Endothelial cell of umbilical vein (primary cell): Measurements from ENCODE around the gene DTD1. TPM values are rescaled to one million over a fixed set of nuclear protein-coding genes. Genes with fewer than 3 reads are reported as not detected.

ENCODE experiments used
- BruUV-seq: library from RNA; stranded (reverse); fragments of 400-500 nt; replicated peaks from 2 replicates; lab custom pipeline; 2021; lab: Mats Ljungman, UMichigan
- CTCF ChIA-PET: fragments of 300-600, 350-600 bp; sonication (Branson Sonifier 250); formaldehyde crosslinking; loops from one replicate; lab custom pipeline; 2021; ENCODE audit warnings: antibody characterized with exemption, inconsistent platforms; lab: Charles Lee
- POLR2A ChIA-PET: fragments of 300-600, 350-600 bp; sonication (Branson Sonifier 250); formaldehyde crosslinking; loops from one replicate; lab custom pipeline; 2021; ENCODE audit warnings: antibody characterized with exemption, inconsistent platforms; lab: Charles Lee
- DNase-seq: peaks from one replicate; pipeline ENCODE4 v3.0.0-alpha.2; 2011; ENCODE audit warnings: low read depth, low spot score
- FAIRE-seq: peaks from 2 replicates; lab custom pipeline; 2011; peaks lifted over from hg19 to GRCh38; lab: Jason Lieb, UNC
- H2AFZ ChIP-seq: 2 replicates; pipeline ENCODE4 v1.6.0; 2012; ENCODE audit warnings: low read depth, low read length, control low read depth, inconsistent platforms
- H3K27ac ChIP-seq: 2 replicates; pipeline ENCODE4 v1.5.1; 2011; ENCODE audit warnings: low read depth, mild to moderate bottlenecking, control low read depth, low read length, moderate library complexity; ENCODE audit not compliant: insufficient read depth
- H3K27me3 ChIP-seq, 2 experiments: 2 replicates each; pipeline versions ENCODE4 v1.6.0 to v1.6.1; 2011; ENCODE audit warnings: low read length in 2 of 2, mixed read lengths in 1 of 2; ENCODE audit not compliant: control insufficient read depth in 2 of 2, insufficient read depth in 2 of 2
- H3K36me3 ChIP-seq, 2 experiments: 2 replicates in 1 of 2; 3 replicates in 1 of 2; pipeline ENCODE4 v1.5.1; 2011; ENCODE audit warnings: low read length in 2 of 2, mild to moderate bottlenecking in 1 of 2, moderate library complexity in 1 of 2; ENCODE audit not compliant: control insufficient read depth in 2 of 2, insufficient read depth in 2 of 2; ENCODE audit errors: extremely low read depth in 1 of 2
- H3K4me1 ChIP-seq: 3 replicates; pipeline ENCODE4 v1.5.1; 2011; ENCODE audit warnings: mild to moderate bottlenecking, low read length; ENCODE audit not compliant: control insufficient read depth, insufficient read depth; ENCODE audit errors: extremely low read depth
- H3K4me2 ChIP-seq: 2 replicates; pipeline ENCODE4 v1.6.1; 2011; ENCODE audit warnings: low read length, control low read depth, mixed read lengths; ENCODE audit not compliant: insufficient read depth
- H3K4me3 ChIP-seq, 3 experiments: fragments of 200-600 bp in 1 of 3; sonication (generic), shearing (Covaris generic) in 1 of 3; replicated peaks in 1 of 3; 2 replicates each; pipeline ENCODE4 v1.5.1; 2011 to 2016; ENCODE audit warnings: control low read depth in 3 of 3, low read length in 3 of 3, mild to moderate bottlenecking in 2 of 3, inconsistent platforms in 1 of 3, low read depth in 1 of 3, moderate library complexity in 1 of 3; ENCODE audit not compliant: insufficient read depth in 1 of 3
- H3K79me2 ChIP-seq: 2 replicates; pipeline ENCODE4 v1.6.0; 2012; ENCODE audit warnings: low read length, inconsistent platforms; ENCODE audit not compliant: control insufficient read depth, insufficient read depth
- H3K9ac ChIP-seq: replicated peaks from 2 replicates; pipeline ENCODE3; 2011; ENCODE audit warnings: low read length, control low read depth; ENCODE audit not compliant: insufficient read depth; ENCODE audit errors: extremely low read depth
- H3K9me1 ChIP-seq: replicated peaks from 3 replicates; pipeline ENCODE4 v1.6.0; 2011; ENCODE audit warnings: mild to moderate bottlenecking, low read length; ENCODE audit not compliant: control insufficient read depth, insufficient read depth; ENCODE audit errors: extremely low read depth
- H3K9me3 ChIP-seq: replicated peaks from 2 replicates; pipeline ENCODE4 v1.5.1; 2012; ENCODE audit warnings: low read length, inconsistent platforms; ENCODE audit not compliant: control insufficient read depth, insufficient read depth
- H4K20me1 ChIP-seq: replicated peaks from 2 replicates; pipeline ENCODE3; 2011; ENCODE audit warnings: mild to moderate bottlenecking, low read length; ENCODE audit not compliant: control insufficient read depth, insufficient read depth; ENCODE audit errors: extremely low read depth
- CTCF ChIP-seq, 2 donors: IDR thresholded peaks; 1 replicate in 1 of 2; 2 replicates in 1 of 2; pipeline ENCODE4 v1.5.1; 2011; ENCODE audit warnings: low read length in 2 of 2, mild to moderate bottlenecking in 2 of 2, moderate library complexity in 2 of 2, control low read depth in 1 of 2, inconsistent platforms in 1 of 2, low read depth in 1 of 2; ENCODE audit not compliant: insufficient read depth in 1 of 2; ENCODE audit errors: extremely low read depth in 1 of 2
- EZH2 ChIP-seq: IDR thresholded peaks from 2 replicates; pipeline ENCODE4 v1.6.1; 2012; ENCODE audit warnings: borderline replicate concordance, low read depth, mild to moderate bottlenecking, moderate library complexity, low read length, inconsistent platforms; ENCODE audit not compliant: severe bottlenecking
- FOS ChIP-seq: IDR thresholded peaks from 2 replicates; pipeline ENCODE4 v1.6.1; 2011; ENCODE audit warnings: mild to moderate bottlenecking, low read length, moderate library complexity, borderline replicate concordance; ENCODE audit not compliant: insufficient read depth
- GATA2 ChIP-seq: IDR thresholded peaks from 2 replicates; pipeline ENCODE4 v1.7.0; 2011; ENCODE audit warnings: low read depth, mild to moderate bottlenecking, moderate library complexity, mixed read lengths, low read length; ENCODE audit not compliant: insufficient read length, insufficient read depth
- JUN ChIP-seq: IDR thresholded peaks from 2 replicates; pipeline ENCODE4 v1.6.1; 2011; ENCODE audit warnings: borderline replicate concordance, low read depth; ENCODE audit not compliant: insufficient read length, insufficient read depth
- MAX ChIP-seq: IDR thresholded peaks from 2 replicates; pipeline ENCODE4 v1.6.1; 2011; ENCODE audit not compliant: insufficient read depth, insufficient read length
- MYC ChIP-seq: IDR thresholded peaks from one replicate; pipeline ENCODE4 v1.6.1; 2011; ENCODE audit warnings: mild to moderate bottlenecking, low read depth, low read length
- POLR2A ChIP-seq: IDR thresholded peaks from 2 replicates; pipeline ENCODE4 v1.6.1; 2012; ENCODE audit warnings: low read depth, mild to moderate bottlenecking, control low read depth, low read length
- POLR2AphosphoS5 ChIP-seq: IDR thresholded peaks from 2 replicates; pipeline ENCODE4 v1.6.1; 2012; ENCODE audit warnings: low read depth, mild to moderate bottlenecking, control low read depth, low read length, moderate library complexity; ENCODE audit not compliant: insufficient read depth
- dilution Hi-C: fragments of 300-500 bp; cut with MboI; formaldehyde crosslinking; loops from one replicate; pipeline ENCODE4 v1.15.0; 2019; ENCODE audit warnings: low sequenced_read_pairs; ENCODE audit not compliant: extremely low pct_ligation_motif_present
- intact Hi-C: fragments of 100-400 bp; cut with micrococcal nuclease; formaldehyde crosslinking; loops from one replicate; pipeline ENCODE4 v1.10.0; 2022
- polyA plus RNA-seq, 4 experiments: library from polyadenylated mRNA; depleted of rRNA in 3 of 4; stranded (reverse) in 3 of 4; unstranded in 1 of 4; fragments of >200 nt; gene quantifications; 2 replicates each; pipeline versions ENCODE4 v1.2.1 to v1.2.3, GENCODE V29; 2011 to 2012; ENCODE audit warnings: missing spikeins in 1 of 4
- total RNA-seq: library from RNA; stranded (reverse); gene quantifications from 2 replicates; pipeline ENCODE4 v1.2.3, GENCODE V29; 2021

DTD1 gene
- total and polyA plus RNA-seq, 2 donors (not counting 3 experiments of a cell fraction or from before 2014, with no cell fraction given), result 48.2 to 50.8 TPM

GRCh38 chr20:18773566-18773965 is 185.7 kb downstream of the DTD1 start:
- TF ChIP-seq CTCF (IDR thresholded peaks at IDR 0.05; ENCODE audit: extremely low read depth in 1 of 2, insufficient read depth in 1 of 2, low read depth in 1 of 2, low read length in 2 of 2), result no peak
- TF ChIP-seq JUN, result no peak
- TF ChIP-seq GATA2, result no peak
- TF ChIP-seq MAX, result no peak
- no peak for TF ChIP-seq FOS
- no peak for TF ChIP-seq POLR2AphosphoS5
- TF ChIP-seq MYC, result no peak
- TF ChIP-seq EZH2, result no peak
- TF ChIP-seq POLR2A, result no peak
- Histone ChIP-seq H3K36me3 (no peaks in the 10 kb centered on the region), H4K20me1 (no peaks in the 10 kb centered on the region), H3K4me1 (no peaks in the 10 kb centered on the region), H3K27me3 (no peaks in the 10 kb centered on the region), H3K4me2 (no peak overlapping the region), H3K27ac (no peak overlapping the region), H3K9ac (no peak overlapping the region), H3K9me3 (no peaks in the 10 kb centered on the region), H3K4me3 (no peak overlapping the region), H3K9me1 (no peaks in the 10 kb centered on the region), H3K79me2 (no peaks in the 10 kb centered on the region), H2AFZ (no peak overlapping the region)
- FAIRE-seq, result no peak
- no TSS peak for BruUV-seq
- no peak for DNase-seq
- dilution Hi-C loops (no loop called here), intact Hi-C loops (no loop called here)
- ChIA-PET POLR2A (no interaction called here), CTCF (no interaction called here)
